Erythroblast (primary cell): ENCODE data around the gene LAGE3.

Source experiments
- GATA1 ChIP-seq: IDR thresholded peaks from 2 replicates; pipeline ENCODE4 v1.6.1; 2011; ENCODE audit warnings: low read depth, mild to moderate bottlenecking, control low read depth, low read length, moderate library complexity
- POLR2A ChIP-seq: IDR thresholded peaks from 2 replicates; pipeline ENCODE4 v1.6.1; 2011; ENCODE audit warnings: mild to moderate bottlenecking, low read length

DNA sequence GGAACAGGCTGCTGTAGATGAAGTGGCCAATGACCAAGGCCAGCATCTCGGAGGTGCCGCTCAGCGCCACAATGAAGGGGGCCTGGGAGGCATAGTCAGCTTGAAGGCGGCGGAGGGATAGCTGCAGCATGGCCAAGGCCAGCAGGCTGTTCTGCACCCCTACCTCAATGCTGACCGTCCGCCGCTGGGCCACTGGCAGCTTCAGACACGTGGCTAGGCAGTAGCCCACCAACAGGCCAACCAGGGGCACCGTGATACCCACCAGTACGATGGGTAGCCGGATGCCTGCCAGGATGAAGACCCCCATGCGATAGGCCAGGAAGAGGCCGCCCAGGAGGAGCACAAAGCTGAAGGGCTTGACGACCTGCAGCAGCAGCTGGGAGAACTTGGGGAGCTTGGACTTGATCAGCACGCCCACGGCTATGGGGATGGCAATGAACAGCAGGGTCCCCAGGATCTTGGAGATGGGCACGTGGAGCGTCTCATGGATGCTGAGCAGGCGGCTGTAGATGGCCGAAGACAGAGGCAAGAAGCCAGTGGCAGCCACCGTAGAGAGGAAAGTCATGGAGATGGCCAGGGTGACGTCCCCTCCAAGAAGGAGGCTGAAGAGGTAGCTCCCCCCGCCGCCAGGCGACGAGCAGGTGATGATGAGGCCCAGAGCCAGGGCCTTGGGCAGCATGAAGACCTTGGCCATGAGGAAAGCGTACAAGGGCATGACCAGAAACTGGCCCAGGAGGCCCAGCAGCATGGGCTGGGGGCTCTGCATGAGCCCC lies 8.6 kb upstream of the LAGE3 start:
- TF ChIP-seq POLR2A (no peak), GATA1 (no peak)
